ENCODE measurements around the gene GRIA3.

Gene GRIA3

DNA sequence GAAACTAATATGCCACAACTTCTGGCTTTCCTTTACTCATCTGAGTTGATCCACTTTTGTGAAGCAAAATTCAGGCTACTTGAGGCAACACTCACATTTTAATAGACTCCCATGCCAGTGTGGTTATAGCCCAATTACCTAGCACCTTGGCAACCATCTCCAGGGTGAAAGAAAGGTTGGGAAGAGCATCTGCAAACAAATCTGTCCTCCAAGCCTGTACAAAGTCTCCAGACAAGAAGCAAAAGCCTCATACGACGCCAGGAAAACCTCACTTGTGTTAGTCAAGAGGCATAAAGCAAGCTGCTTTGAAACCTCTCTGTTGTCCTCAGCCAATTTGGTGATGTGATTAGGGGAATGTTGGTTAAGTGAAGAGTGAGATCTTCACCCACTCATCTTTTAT, 302.2 kb downstream of the GRIA3 start:
- Mint-ChIP-seq H3K4me3 (no peak overlapping the region), H3K27ac (no peak overlapping the region), H3K27me3 (ENCODE audit: low read depth) (no peaks in the 10 kb centered on the region), H3K9me3 (peaks cover 5% of the 10 kb centered on the region), H3K4me1 (peaks cover 4% of the 10 kb centered on the region), H3K36me3 (ENCODE audit: low read depth) (no peaks in the 10 kb centered on the region)
- no peak for TF ChIP-seq CTCF (IDR thresholded peaks at IDR 0.05; ENCODE audit: unreplicated experiment in 3 of 3)

DNA sequence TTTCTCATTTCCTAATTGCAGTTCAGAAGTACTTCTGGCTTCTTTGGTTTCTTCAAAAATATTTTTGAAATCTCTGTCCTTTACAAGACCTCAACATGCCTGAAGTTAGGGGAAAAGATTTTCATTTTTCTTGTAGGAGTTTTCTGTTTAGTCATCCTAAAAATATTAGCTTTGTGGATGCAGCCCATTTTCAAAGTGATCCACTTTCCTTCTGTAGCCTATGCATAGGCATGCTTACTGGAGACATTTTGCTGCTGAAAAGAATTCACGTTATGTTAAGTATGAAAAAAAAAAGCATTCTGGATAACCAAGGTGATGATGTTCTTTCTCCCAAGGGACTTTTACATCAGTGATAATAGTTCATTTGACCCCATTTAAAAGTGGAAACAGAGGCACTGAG, 303.2 kb downstream of the GRIA3 start:
- TF ChIP-seq CTCF (IDR thresholded peaks at IDR 0.05; ENCODE audit: unreplicated experiment in 3 of 3): no peak
- no peaks in the 10 kb centered on the region for H3K36me3 Mint-ChIP-seq (ENCODE audit: low read depth)
- H3K9me3 Mint-ChIP-seq: peaks cover 8% of the 10 kb centered on the region
- no peaks in the 10 kb centered on the region for H3K27me3 Mint-ChIP-seq (ENCODE audit: low read depth)
- no peaks in the 10 kb centered on the region for H3K4me1 Mint-ChIP-seq
- H3K4me3 Mint-ChIP-seq: no peak overlapping the region
- no peak overlapping the region for H3K27ac Mint-ChIP-seq

DNA sequence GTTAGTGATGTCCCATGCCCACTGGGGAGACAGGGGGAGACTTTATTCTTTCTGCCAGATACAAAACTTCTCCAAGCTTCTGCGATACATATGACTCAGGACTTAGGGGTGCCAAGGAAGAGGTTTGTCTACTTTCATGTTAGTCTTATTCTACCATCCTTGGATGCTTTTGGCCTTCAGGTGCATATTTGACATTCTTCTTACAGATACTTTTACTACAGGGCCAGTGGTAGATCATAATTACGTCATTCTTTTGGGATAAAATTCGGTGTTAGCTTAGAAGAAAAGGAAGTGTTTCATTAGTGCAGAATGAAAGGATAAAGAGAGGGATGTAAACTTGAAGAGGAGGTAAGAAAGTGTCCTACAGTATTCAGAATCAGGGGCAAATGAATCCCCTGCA, 303.6 kb downstream of the GRIA3 start:
- Mint-ChIP-seq H3K4me3 (no peak overlapping the region), H3K4me1 (no peaks in the 10 kb centered on the region), H3K9me3 (peaks cover 6% of the 10 kb centered on the region), H3K27ac (no peak overlapping the region), H3K27me3 (ENCODE audit: low read depth) (no peaks in the 10 kb centered on the region), H3K36me3 (ENCODE audit: low read depth) (no peaks in the 10 kb centered on the region)
- no peak for TF ChIP-seq CTCF (IDR thresholded peaks at IDR 0.05; ENCODE audit: unreplicated experiment in 3 of 3)

- TF ChIP-seq CTCF (IDR thresholded peaks at IDR 0.05; ENCODE audit: unreplicated experiment in 3 of 3): no peak
- Mint-ChIP-seq H3K9me3 (peaks cover 6% of the 10 kb centered on the region), H3K4me1 (no peaks in the 10 kb centered on the region), H3K36me3 (ENCODE audit: low read depth) (no peaks in the 10 kb centered on the region), H3K4me3 (no peak overlapping the region), H3K27ac (no peak overlapping the region), H3K27me3 (ENCODE audit: low read depth) (no peaks in the 10 kb centered on the region)
Measured at GRCh38 chrX:123489011-123489410, 304.9 kb downstream of the GRIA3 start.

- TF ChIP-seq CTCF (IDR thresholded peaks at IDR 0.05; ENCODE audit: unreplicated experiment in 3 of 3): no peak
- Mint-ChIP-seq H3K27me3 (ENCODE audit: low read depth) (no peaks in the 10 kb centered on the region), H3K4me1 (no peaks in the 10 kb centered on the region), H3K27ac (no peak overlapping the region), H3K36me3 (ENCODE audit: low read depth) (no peaks in the 10 kb centered on the region), H3K4me3 (no peak overlapping the region), H3K9me3 (peaks cover 14% of the 10 kb centered on the region)
Measured at GRCh38 chrX:123493857-123494256, 309.8 kb downstream of the GRIA3 start.

- Mint-ChIP-seq H3K36me3 (ENCODE audit: low read depth) (no peaks in the 10 kb centered on the region), H3K4me3 (no peak overlapping the region), H3K4me1 (no peaks in the 10 kb centered on the region), H3K27ac (no peak overlapping the region), H3K9me3 (peaks cover 17% of the 10 kb centered on the region), H3K27me3 (ENCODE audit: low read depth) (peaks cover 3% of the 10 kb centered on the region)
- no peak for TF ChIP-seq CTCF (IDR thresholded peaks at IDR 0.05; ENCODE audit: unreplicated experiment in 3 of 3)
Measured at GRCh38 chrX:123499787-123500186, 315.7 kb downstream of the GRIA3 start.

All from nephron (organoid).